Smooth muscle cell (in vitro differentiated cells): Measurements from ENCODE around the gene INTS11. TPM values are rescaled to one million over a fixed set of nuclear protein-coding genes. Genes with fewer than 3 reads are reported as not detected.

ENCODE experiments used
- DNase-seq: peaks from one replicate; lab custom pipeline; 2025; ENCODE audit not compliant: unreplicated experiment; lab: John Stamatoyannopoulos, UW
- H2AFZ ChIP-seq: fragments of 200-600 bp; sonication (generic); 2 replicates; pipeline ENCODE4 v1.6.0; 2016; ENCODE audit warnings: antibody characterized with exemption, low read depth, mild to moderate bottlenecking
- H3F3A ChIP-seq: fragments of 200-600 bp; sonication (generic); 2 replicates; pipeline ENCODE4 v1.6.0; 2017; ENCODE audit warnings: antibody characterized with exemption, low read depth
- H3K27ac ChIP-seq: fragments of 200-600 bp; sonication (generic); 2 replicates; pipeline ENCODE4 v1.5.1; 2016; ENCODE audit warnings: low read depth, mild to moderate bottlenecking
- H3K27me3 ChIP-seq: fragments of 200-600 bp; sonication (generic); 2 replicates; pipeline ENCODE4 v1.6.1; 2016; ENCODE audit warnings: low read depth, mild to moderate bottlenecking
- H3K36me3 ChIP-seq: fragments of 200-600 bp; sonication (generic); 2 replicates; pipeline ENCODE4 v1.5.1; 2016; ENCODE audit warnings: low read depth
- H3K4me1 ChIP-seq: fragments of 200-600 bp; sonication (generic); 2 replicates; pipeline ENCODE4 v1.5.1; 2016; ENCODE audit warnings: low read depth
- H3K4me2 ChIP-seq: fragments of 200-600 bp; sonication (generic); 2 replicates; pipeline ENCODE4 v1.6.0; 2016; ENCODE audit warnings: mild to moderate bottlenecking
- H3K4me3 ChIP-seq: fragments of 200-600 bp; sonication (generic); 2 replicates; pipeline ENCODE4 v1.5.1; 2016; ENCODE audit warnings: mild to moderate bottlenecking
- H3K79me2 ChIP-seq: fragments of 200-600 bp; sonication (generic); 2 replicates; pipeline ENCODE4 v1.6.0; 2016; ENCODE audit warnings: low read depth, mild to moderate bottlenecking
- H3K9ac ChIP-seq: fragments of 200-600 bp; sonication (generic); 2 replicates; pipeline ENCODE4 v1.6.0; 2016; ENCODE audit warnings: low read depth
- H3K9me3 ChIP-seq: fragments of 200-600 bp; sonication (generic); replicated peaks from 2 replicates; pipeline ENCODE4 v1.5.1; 2016; ENCODE audit warnings: low read depth
- H4K20me1 ChIP-seq: fragments of 200-600 bp; sonication (generic); 2 replicates; pipeline ENCODE4 v1.6.0; 2016; ENCODE audit warnings: low read depth
- CTCF ChIP-seq: fragments of 200-600 bp; sonication (generic); IDR thresholded peaks from 2 replicates; pipeline ENCODE4 v1.5.1; 2017; ENCODE audit warnings: borderline replicate concordance, mild to moderate bottlenecking, antibody characterized with exemption; ENCODE audit not compliant: insufficient read depth, poor library complexity, severe bottlenecking
- whole genome bisulfite sequencing: methylation state at CpG from one replicate; pipeline ENCODE4 v1.1.7; 2016; ENCODE audit warnings: low lambda C conversion rate; 5-methylcytosine and 5-hydroxymethylcytosine counted together
- polyA plus RNA-seq: library from polyadenylated mRNA; unstranded; fragments of >200 nt; fragmentation: Nextera tagmentation; extraction: Ambion mirVana; gene quantifications from 2 replicates; pipeline ENCODE4 v1.2.1, GENCODE V29; 2016
- total RNA-seq: library from RNA; depleted of rRNA; stranded (reverse); fragments of >200 nt; gene quantifications from 2 replicates; pipeline ENCODE4 v1.2.3, GENCODE V29; 2014

The INTS11 gene
- total and polyA plus RNA-seq, 2 experiments from 2014 or later: 48.5 to 63.1 TPM

- Histone ChIP-seq H3K36me3 (no peaks in the 10 kb centered on the region), H3K4me2 (no peak overlapping the region), H3K4me3 (no peak overlapping the region), H3K9ac (no peak overlapping the region), H3K27me3 (no peaks in the 10 kb centered on the region), H3K79me2 (no peaks in the 10 kb centered on the region), H3K27ac (no peak overlapping the region), H3F3A (no peaks in the 10 kb centered on the region), H2AFZ (no peak overlapping the region), H3K9me3 (no peaks in the 10 kb centered on the region), H4K20me1 (no peaks in the 10 kb centered on the region), H3K4me1 (no peaks in the 10 kb centered on the region)
- DNase-seq: no peak
- TF ChIP-seq CTCF: no peak
- 95% methylated on average over 20 of the region's 21 CpGs for WGBS
These were observed 43.5 kb downstream of the INTS11 start for GRCh38 chr1:1280782-1281481.

- 75% methylated on average over 14 of the region's 17 CpGs for WGBS
- no peak overlapping the region for H2AFZ ChIP-seq
- H3K27ac ChIP-seq: no peak overlapping the region
These were observed 45.4 kb downstream of the INTS11 start for GRCh38 chr1:1279028-1279427.

GRCh38 chr1:1278620-1279019 lies 45.8 kb downstream of the INTS11 start:
- H3K27ac ChIP-seq: no peak overlapping the region
- no peak overlapping the region for H3K4me2 ChIP-seq
- no peaks in the 10 kb centered on the region for H3F3A ChIP-seq
- no peak for DNase-seq
- no peak overlapping the region for H3K4me3 ChIP-seq
- H3K9ac ChIP-seq: no peak overlapping the region
- H4K20me1 ChIP-seq: no peaks in the 10 kb centered on the region
- H3K36me3 ChIP-seq: no peaks in the 10 kb centered on the region
- no peaks in the 10 kb centered on the region for H3K9me3 ChIP-seq
- no peaks in the 10 kb centered on the region for H3K79me2 ChIP-seq
- no peaks in the 10 kb centered on the region for H3K27me3 ChIP-seq
- no peak overlapping the region for H2AFZ ChIP-seq
- no peak for TF ChIP-seq CTCF
- 91% methylated on average over 13 of the region's 13 CpGs for WGBS
- H3K4me1 ChIP-seq: peaks cover 7% of the 10 kb centered on the region

More at GRCh38 chr1:1279028-1279427, 45.4 kb downstream of the INTS11 start:
- Histone ChIP-seq H3K4me1 (peaks cover 6% of the 10 kb centered on the region), H3K36me3 (no peaks in the 10 kb centered on the region), H3K79me2 (no peaks in the 10 kb centered on the region), H3K9ac (no peak overlapping the region), H3K27me3 (no peaks in the 10 kb centered on the region), H3F3A (no peaks in the 10 kb centered on the region), H3K4me3 (no peak overlapping the region), H3K4me2 (no peak overlapping the region), H3K9me3 (no peaks in the 10 kb centered on the region), H4K20me1 (no peaks in the 10 kb centered on the region)
- no peak for DNase-seq
- no peak for TF ChIP-seq CTCF

GRCh38 chr1:1275836-1276235 lies 48.6 kb downstream of the INTS11 start:
- Histone ChIP-seq H3K4me3 (no peak overlapping the region), H2AFZ (no peak overlapping the region), H3F3A (no peaks in the 10 kb centered on the region), H3K4me2 (no peak overlapping the region), H4K20me1 (peaks cover 23% of the 10 kb centered on the region), H3K36me3 (no peaks in the 10 kb centered on the region), H3K27me3 (no peaks in the 10 kb centered on the region), H3K79me2 (peaks cover 26% of the 10 kb centered on the region), H3K9me3 (no peaks in the 10 kb centered on the region), H3K9ac (no peak overlapping the region), H3K4me1 (peaks cover 18% of the 10 kb centered on the region), H3K27ac (peak overlapping the region; percentile 15)
- DNase-seq: no peak
- 67% methylated on average over 9 of the region's 9 CpGs for WGBS
- TF ChIP-seq CTCF: no peak
